ENCODE measurements around the gene PLEKHB2.
"Not testable (repeated sequence)": the region's sequence is repeated elsewhere in the genome, so short reads cannot be mapped to it uniquely, and the experiment has no call there.

PLEKHB2 gene

GRCh38 chr2:131145040-131145439, 39.9 kb downstream of the PLEKHB2 start:
- no peak for DNase-seq

GRCh38 chr2:131146231-131146630, 41.1 kb downstream of the PLEKHB2 start:
- no peak for DNase-seq

GRCh38 chr2:131146749-131147148, 41.6 kb downstream of the PLEKHB2 start:
- no peak for DNase-seq

GRCh38 chr2:131148426-131148825, 43.3 kb downstream of the PLEKHB2 start:
- no peak for DNase-seq

- DNase-seq: not testable (repeated sequence)
Measured at GRCh38 chr2:131150109-131150508, 45.0 kb downstream of the PLEKHB2 start.

GRCh38 chr2:131151398-131151797, 46.3 kb downstream of the PLEKHB2 start:
- DNase-seq: no peak

- DNase-seq: no peak
Measured at GRCh38 chr2:131152074-131152473, 46.9 kb downstream of the PLEKHB2 start.

- DNase-seq: no peak
Measured at GRCh38 chr2:131153529-131153928, 48.4 kb downstream of the PLEKHB2 start.

- peak; percentile 55 for DNase-seq
Measured at GRCh38 chr2:131154071-131154531, 49.0 kb downstream of the PLEKHB2 start.

GRCh38 chr2:131154647-131155046, 49.5 kb downstream of the PLEKHB2 start:
- no peak for DNase-seq

GRCh38 chr2:131155208-131155855, 50.2 kb downstream of the PLEKHB2 start:
- DNase-seq: no peak

GRCh38 chr2:131156452-131157149, 51.5 kb downstream of the PLEKHB2 start:
- no peak for DNase-seq

GRCh38 chr2:131165562-131165961, 60.4 kb downstream of the PLEKHB2 start:
- not testable (repeated sequence) for DNase-seq

- no peak for DNase-seq
Measured at GRCh38 chr2:131168538-131168937, 63.4 kb downstream of the PLEKHB2 start.

- not testable (repeated sequence) for DNase-seq
Measured at GRCh38 chr2:131178050-131178449, 72.9 kb downstream of the PLEKHB2 start.

GRCh38 chr2:131178721-131179418, 73.7 kb downstream of the PLEKHB2 start:
- DNase-seq: not testable (repeated sequence)

- DNase-seq: not testable (repeated sequence)
Measured at GRCh38 chr2:131181451-131181850, 76.3 kb downstream of the PLEKHB2 start.

- not testable (repeated sequence) for DNase-seq
Measured at GRCh38 chr2:131193421-131193820, 88.3 kb downstream of the PLEKHB2 start.

GRCh38 chr2:131196186-131196585, 91.0 kb downstream of the PLEKHB2 start:
- not testable (repeated sequence) for DNase-seq

Data from activated CD4-positive, alpha-beta T cell treated with anti-CD3 and anti-CD28 coated beads for 1 hour (primary cell).